Measurements from ENCODE around the gene PIP4K2A. TPM values are rescaled to one million over a fixed set of nuclear protein-coding genes. Genes with fewer than 3 reads are reported as not detected.

PIP4K2A gene
- total and polyA plus RNA-seq, 2 of the 8 experiments (the other 6 are each of a cell fraction or from before 2014, with no cell fraction given) = 19.0 to 60.9 TPM

- Histone ChIP-seq H3K36me3 (ENCODE audit: control insufficient read depth in 2 of 4, insufficient read depth in 4 of 4, low read length in 3 of 4) (no peaks in the 10 kb centered on the region), H2BK20ac (ENCODE audit: low read length) (no peak overlapping the region), H3K4me2 (ENCODE audit: insufficient read depth in 1 of 2, low read depth in 2 of 2, low read length in 2 of 2) (no peak overlapping the region), H4K8ac (ENCODE audit: extremely low read depth, insufficient read depth, low read length) (no peak overlapping the region), H3K27ac (ENCODE audit: low read depth, low read length) (no peak overlapping the region), H3K23me2 (ENCODE audit: low read depth, low read length) (no peaks in the 10 kb centered on the region), H3K79me1 (ENCODE audit: low read depth, low read length) (no peaks in the 10 kb centered on the region), H4K91ac (replicated peaks; ENCODE audit: insufficient read length, low read length) (no peak overlapping the region), H2AK5ac (ENCODE audit: low read depth, low read length) (no peak overlapping the region), H2BK120ac (replicated peaks; ENCODE audit: low read depth, low read length) (no peak overlapping the region), H3K27me3 (replicated peaks in 1 of 4; ENCODE audit: control insufficient read depth in 3 of 4, extremely low read depth in 1 of 4, insufficient read depth in 3 of 4, low read length in 3 of 4) (no peaks in the 10 kb centered on the region), H3K18ac (ENCODE audit: extremely low read depth, low read length) (no peak overlapping the region), H2BK5ac (ENCODE audit: low read depth, low read length) (no peak overlapping the region), H2AFZ (ENCODE audit: low read length) (no peak overlapping the region), H3K9ac (replicated peaks in 1 of 4; ENCODE audit: extremely low read depth in 1 of 4, low read depth in 3 of 4, low read length in 3 of 4) (no peak overlapping the region), H3K4ac (replicated peaks; ENCODE audit: insufficient read length, low read depth, low read length) (no peak overlapping the region), H3K4me3 (ENCODE audit: extremely low read depth in 1 of 4, insufficient read depth in 2 of 4, low read depth in 3 of 4, low read length in 4 of 4) (no peak overlapping the region), H4K20me1 (replicated peaks in 1 of 2; ENCODE audit: control insufficient read depth in 1 of 2, insufficient read depth in 2 of 2, low read length in 2 of 2) (no peaks in the 10 kb centered on the region), H3K4me1 (replicated peaks in 1 of 4; ENCODE audit: control insufficient read depth in 3 of 4, insufficient read depth in 4 of 4, low read length in 3 of 4) (no peaks in the 10 kb centered on the region), H3K23ac (ENCODE audit: insufficient read length) (no peak overlapping the region), H3K9me3 (ENCODE audit: insufficient read depth in 2 of 2, low read depth in 1 of 2, low read length in 1 of 2) (no peaks in the 10 kb centered on the region), H4K5ac (ENCODE audit: insufficient read length, low read depth, low read length) (no peak overlapping the region), H2BK12ac (ENCODE audit: low read depth, low read length) (no peak overlapping the region), H3K14ac (ENCODE audit: insufficient read length) (no peak overlapping the region), H3K56ac (replicated peaks; ENCODE audit: insufficient read length, low read depth, low read length) (no peak overlapping the region), H2BK15ac (ENCODE audit: low read length) (no peak overlapping the region), H3K79me2 (ENCODE audit: control insufficient read depth in 1 of 2, insufficient read depth in 2 of 2, low read length in 2 of 2) (no peaks in the 10 kb centered on the region)
- 95% methylated on average over 3 of the region's 3 CpGs; no CpG with 5 or more reads in 1 of the 2 experiments for WGBS, 2 experiments (ENCODE audit: extremely low coverage in 1 of 2, insufficient coverage in 1 of 2, insufficient read length in 1 of 2, insufficient replicate concordance in 2 of 2, low coverage in 1 of 2, low lambda C conversion rate in 2 of 2, missing lambda C conversion rate in 1 of 2)
- FAIRE-seq (no peak), DNase-seq (ENCODE audit: low read depth in 1 of 2, low spot score in 2 of 2) (no peak)
- CTCF ChIA-PET (ENCODE audit: partially characterized antibody) = no interaction called here
- no peak for TF ChIP-seq RXRA (IDR thresholded peaks at IDR 0.05; ENCODE audit: insufficient read depth, low read depth, low read length)
- no peak for TF ChIP-seq CBX5 (IDR thresholded peaks at IDR 0.05; ENCODE audit: low read depth, low read length)
- no peak for TF ChIP-seq ASH2L (IDR thresholded peaks at IDR 0.05; ENCODE audit: low read length)
- no peak for TF ChIP-seq MAFK (IDR thresholded peaks at IDR 0.05; ENCODE audit: low read depth, low read length)
- no peak for TF ChIP-seq SP4 (IDR thresholded peaks at IDR 0.05; ENCODE audit: low read length)
- no peak for TF ChIP-seq SIRT6 (IDR thresholded peaks at IDR 0.05; ENCODE audit: low read length)
- no peak for TF ChIP-seq BCL11A (IDR thresholded peaks at IDR 0.05; ENCODE audit: low read depth in 2 of 2, low read length in 2 of 2)
- POLR2A ChIA-PET (ENCODE audit: partially characterized antibody) = no interaction called here
Observed at GRCh38 chr10:22733992-22734391, 19.6 kb upstream of the PIP4K2A start.

Data from H1 (cell line).